ENCODE measurements around the gene SFXN3.

Gene SFXN3

GRCh38 chr10:101005869-101006567 lies 25.0 kb upstream of the SFXN3 start:
- H3K4me3 ChIP-seq (ENCODE audit: control insufficient read depth, low read depth, low read length), result no peak overlapping the region
- DNase-seq (ENCODE audit: low read depth), result no peak
- TF ChIP-seq CTCF (conservative IDR thresholded peaks at IDR 0.05; ENCODE audit: control insufficient read depth, insufficient read depth, low read depth, low read length), result no peak

- TF ChIP-seq CTCF (conservative IDR thresholded peaks at IDR 0.05; ENCODE audit: control insufficient read depth, insufficient read depth, low read depth, low read length), result no peak
- DNase-seq (ENCODE audit: low read depth), result no peak
- no peak overlapping the region for H3K4me3 ChIP-seq (ENCODE audit: control insufficient read depth, low read depth, low read length)
These were observed 24.4 kb upstream of the SFXN3 start for GRCh38 chr10:101006593-101007098.

DNA sequence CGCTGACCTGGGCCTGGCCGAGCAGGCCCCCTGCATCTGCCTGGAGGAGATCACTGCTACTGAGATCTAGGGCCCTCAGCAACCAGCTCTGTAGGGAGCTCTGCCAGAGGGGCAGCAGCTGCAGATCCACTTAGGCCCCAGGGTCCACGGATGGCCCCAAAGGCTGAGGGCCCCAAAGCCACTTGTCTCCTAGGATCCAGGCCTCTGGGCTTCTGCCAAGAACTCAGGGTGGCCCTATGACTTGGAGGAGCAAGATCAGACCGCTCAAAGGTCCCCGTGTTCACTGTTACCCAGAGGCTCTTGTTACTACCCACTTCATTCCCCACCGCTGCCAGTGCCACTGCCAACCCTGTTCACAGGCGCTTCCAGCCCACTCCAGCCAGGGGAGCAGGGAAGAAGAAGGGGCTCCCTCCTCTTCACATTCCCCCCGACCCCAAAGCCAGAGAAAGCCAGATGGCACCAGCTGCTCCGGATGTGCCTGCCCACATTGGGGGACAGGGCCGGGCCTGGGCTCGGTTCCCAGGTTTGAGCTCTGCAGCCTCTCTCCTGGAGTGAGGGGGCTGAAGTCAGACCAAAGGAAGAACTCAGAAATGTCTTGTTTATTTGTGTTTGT lies 23.8 kb upstream of the SFXN3 start:
- no peak for TF ChIP-seq CTCF (conservative IDR thresholded peaks at IDR 0.05; ENCODE audit: control insufficient read depth, insufficient read depth, low read depth, low read length)
- DNase-seq (ENCODE audit: low read depth), result no peak
- no peak overlapping the region for H3K4me3 ChIP-seq (ENCODE audit: control insufficient read depth, low read depth, low read length)

- TF ChIP-seq CTCF (conservative IDR thresholded peaks at IDR 0.05; ENCODE audit: control insufficient read depth, insufficient read depth, low read depth, low read length), result no peak
- no peak for DNase-seq (ENCODE audit: low read depth)
- no peak overlapping the region for H3K4me3 ChIP-seq (ENCODE audit: control insufficient read depth, low read depth, low read length)
These were observed 22.9 kb upstream of the SFXN3 start for GRCh38 chr10:101007915-101008822.

DNA sequence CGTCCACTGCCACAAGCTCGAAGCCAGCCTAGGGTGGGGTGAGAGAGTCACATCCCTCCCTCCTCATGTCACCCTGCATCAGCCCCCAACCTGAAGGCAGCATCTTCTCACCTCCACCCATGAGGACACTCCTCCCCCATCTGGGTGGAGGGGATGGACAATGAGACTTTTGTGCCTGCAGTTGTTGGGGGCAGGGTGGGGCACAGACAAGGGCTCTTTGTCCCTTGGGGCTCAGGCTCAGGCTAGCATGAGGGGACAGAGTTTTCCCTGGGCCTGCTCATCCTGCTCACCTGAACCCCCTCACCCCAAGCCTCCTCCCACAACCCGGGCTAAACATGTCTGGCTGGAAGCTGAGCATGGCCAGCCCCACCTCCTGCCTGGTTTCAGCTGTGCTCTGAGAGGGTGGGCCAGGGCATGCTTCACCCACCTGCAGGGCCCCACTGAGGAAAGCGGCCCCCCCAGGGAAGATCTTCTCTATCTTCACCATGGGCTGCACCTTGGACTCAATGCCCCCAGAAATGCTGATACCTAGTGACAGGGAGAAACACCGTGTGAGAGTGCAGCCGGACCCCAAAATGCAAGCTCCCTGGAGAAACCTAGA lies 22.1 kb upstream of the SFXN3 start:
- no peak for DNase-seq (ENCODE audit: low read depth)
- no peak for TF ChIP-seq CTCF (conservative IDR thresholded peaks at IDR 0.05; ENCODE audit: control insufficient read depth, insufficient read depth, low read depth, low read length)
- no peak overlapping the region for H3K4me3 ChIP-seq (ENCODE audit: control insufficient read depth, low read depth, low read length)

GRCh38 chr10:101010329-101010728 lies 20.7 kb upstream of the SFXN3 start:
- H3K4me3 ChIP-seq (ENCODE audit: control insufficient read depth, low read depth, low read length), result no peak overlapping the region
- no peak for DNase-seq (ENCODE audit: low read depth)
- TF ChIP-seq CTCF (conservative IDR thresholded peaks at IDR 0.05; ENCODE audit: control insufficient read depth, insufficient read depth, low read depth, low read length), result no peak

All from fibroblast of mammary gland (primary cell).